ENCODE results near the gene NADSYN1. TPM values are rescaled to one million over a fixed set of nuclear protein-coding genes. Genes with fewer than 3 reads are reported as not detected.

Gene NADSYN1
- total and polyA plus RNA-seq, 2 of the 13 experiments (the other 11 are each of a cell fraction or from before 2014, with no cell fraction given), result 35.7 to 51.5 TPM

DNA sequence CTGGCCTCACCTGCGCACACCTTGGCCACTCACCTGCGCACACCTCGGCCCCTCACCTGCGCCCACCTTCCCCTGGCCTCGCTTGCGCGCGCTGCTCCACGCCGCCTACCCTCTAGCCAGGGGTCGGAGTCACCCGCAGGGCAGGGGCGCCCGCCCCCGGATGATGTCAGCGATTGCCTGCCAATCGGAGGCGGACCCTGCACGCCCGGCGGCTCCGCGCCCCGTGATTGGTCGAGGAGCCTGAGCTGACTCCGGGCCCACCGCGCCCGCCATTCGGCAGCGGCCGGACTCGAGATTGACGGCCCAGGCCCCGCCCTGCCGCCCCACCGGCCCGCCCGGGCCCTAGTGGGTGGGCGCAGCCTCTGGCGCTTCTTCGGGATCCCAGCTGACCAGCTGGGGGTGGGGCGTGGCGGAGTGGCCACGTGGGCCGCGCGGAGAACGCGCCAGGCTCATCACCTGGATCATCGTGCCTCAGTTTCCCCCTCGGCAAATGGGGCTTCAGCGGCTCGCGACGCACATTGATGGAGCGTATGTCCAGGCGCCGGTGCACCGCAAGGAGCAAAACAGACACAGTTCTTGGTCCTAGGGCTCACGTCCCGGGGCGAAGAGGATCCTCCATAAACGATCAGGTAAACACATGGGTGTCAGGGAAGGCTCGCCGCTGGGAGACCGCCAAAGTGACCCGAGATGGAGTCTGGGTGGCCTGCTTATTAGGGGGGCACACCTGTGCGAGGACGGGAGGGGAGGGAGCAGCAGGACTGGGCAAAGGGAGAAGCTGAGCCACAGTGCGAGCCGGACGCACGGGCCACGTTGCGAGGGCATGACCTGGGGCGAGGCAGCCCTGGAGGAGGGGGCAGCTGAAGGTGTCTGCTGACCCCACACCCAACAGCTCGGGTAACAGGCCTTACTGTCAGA is 4.5 kb upstream of the NADSYN1 start, which contains the start of gene DHCR7 (continued):
- no peak for TF ChIP-seq RERE (CRISPR knock-in tag; IDR thresholded peaks at IDR 0.05; ENCODE audit: low read depth)
- TF ChIP-seq, protein P1, sequence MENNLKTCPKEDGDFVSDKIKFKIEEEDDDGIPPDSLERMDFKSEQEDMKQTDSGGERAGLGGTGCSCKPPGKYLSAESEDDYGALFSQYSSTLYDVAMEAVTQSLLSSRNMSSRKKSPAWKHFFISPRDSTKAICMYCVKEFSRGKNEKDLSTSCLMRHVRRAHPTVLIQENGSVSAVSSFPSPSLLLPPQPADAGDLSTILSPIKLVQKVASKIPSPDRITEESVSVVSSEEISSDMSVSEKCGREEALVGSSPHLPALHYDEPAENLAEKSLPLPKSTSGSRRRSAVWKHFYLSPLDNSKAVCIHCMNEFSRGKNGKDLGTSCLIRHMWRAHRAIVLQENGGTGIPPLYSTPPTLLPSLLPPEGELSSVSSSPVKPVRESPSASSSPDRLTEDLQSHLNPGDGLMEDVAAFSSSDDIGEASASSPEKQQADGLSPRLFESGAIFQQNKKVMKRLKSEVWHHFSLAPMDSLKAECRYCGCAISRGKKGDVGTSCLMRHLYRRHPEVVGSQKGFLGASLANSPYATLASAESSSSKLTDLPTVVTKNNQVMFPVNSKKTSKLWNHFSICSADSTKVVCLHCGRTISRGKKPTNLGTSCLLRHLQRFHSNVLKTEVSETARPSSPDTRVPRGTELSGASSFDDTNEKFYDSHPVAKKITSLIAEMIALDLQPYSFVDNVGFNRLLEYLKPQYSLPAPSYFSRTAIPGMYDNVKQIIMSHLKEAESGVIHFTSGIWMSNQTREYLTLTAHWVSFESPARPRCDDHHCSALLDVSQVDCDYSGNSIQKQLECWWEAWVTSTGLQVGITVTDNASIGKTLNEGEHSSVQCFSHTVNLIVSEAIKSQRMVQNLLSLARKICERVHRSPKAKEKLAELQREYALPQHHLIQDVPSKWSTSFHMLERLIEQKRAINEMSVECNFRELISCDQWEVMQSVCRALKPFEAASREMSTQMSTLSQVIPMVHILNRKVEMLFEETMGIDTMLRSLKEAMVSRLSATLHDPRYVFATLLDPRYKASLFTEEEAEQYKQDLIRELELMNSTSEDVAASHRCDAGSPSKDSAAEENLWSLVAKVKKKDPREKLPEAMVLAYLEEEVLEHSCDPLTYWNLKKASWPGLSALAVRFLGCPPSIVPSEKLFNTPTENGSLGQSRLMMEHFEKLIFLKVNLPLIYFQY (CRISPR knock-in tag; IDR thresholded peaks at IDR 0.05; ENCODE audit: borderline replicate concordance), result peak; percentile 48; the same call in 1 of the 2 replicates
- 0 out of 2 replicates have a peak, but pooled peaks have one; percentile 63 for TF ChIP-seq NFATC3 (CRISPR knock-in tag; IDR thresholded peaks at IDR 0.05)
- no peak for TF ChIP-seq ZFP62 (CRISPR knock-in tag; IDR thresholded peaks at IDR 0.05)
- no peak for TF ChIP-seq EEA1 (CRISPR knock-in tag; IDR thresholded peaks at IDR 0.05; ENCODE audit: borderline replicate concordance)
- peak; percentile 19; the same call in 1 of the 2 replicates for TF ChIP-seq ETV5 (CRISPR knock-in tag; IDR thresholded peaks at IDR 0.05; ENCODE audit: borderline replicate concordance)
- TF ChIP-seq ZNF709 (CRISPR knock-in tag; IDR thresholded peaks at IDR 0.05), result no peak; the same call in 1 of the 2 replicates
- no peak for TF ChIP-seq TOE1 (CRISPR knock-in tag; IDR thresholded peaks at IDR 0.05)
- peak; percentile 78; the same call in 1 of the 2 replicates for TF ChIP-seq GATA4 (IDR thresholded peaks at IDR 0.05; ENCODE audit: borderline replicate concordance, low read depth)
- TF ChIP-seq, protein P2, sequence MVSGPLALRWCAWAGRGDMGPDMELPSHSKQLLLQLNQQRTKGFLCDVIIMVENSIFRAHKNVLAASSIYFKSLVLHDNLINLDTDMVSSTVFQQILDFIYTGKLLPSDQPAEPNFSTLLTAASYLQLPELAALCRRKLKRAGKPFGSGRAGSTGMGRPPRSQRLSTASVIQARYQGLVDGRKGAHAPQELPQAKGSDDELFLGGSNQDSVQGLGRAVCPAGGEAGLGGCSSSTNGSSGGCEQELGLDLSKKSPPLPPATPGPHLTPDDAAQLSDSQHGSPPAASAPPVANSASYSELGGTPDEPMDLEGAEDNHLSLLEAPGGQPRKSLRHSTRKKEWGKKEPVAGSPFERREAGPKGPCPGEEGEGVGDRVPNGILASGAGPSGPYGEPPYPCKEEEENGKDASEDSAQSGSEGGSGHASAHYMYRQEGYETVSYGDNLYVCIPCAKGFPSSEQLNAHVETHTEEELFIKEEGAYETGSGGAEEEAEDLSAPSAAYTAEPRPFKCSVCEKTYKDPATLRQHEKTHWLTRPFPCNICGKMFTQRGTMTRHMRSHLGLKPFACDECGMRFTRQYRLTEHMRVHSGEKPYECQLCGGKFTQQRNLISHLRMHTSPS (CRISPR knock-in tag; IDR thresholded peaks at IDR 0.05; ENCODE audit: low read depth), result peak; percentile 20; the same call in 1 of the 2 replicates
- no peak for TF ChIP-seq GPBP1L1 (CRISPR knock-in tag; IDR thresholded peaks at IDR 0.05)
- peak; percentile 67 for TF ChIP-seq ZSCAN25 (CRISPR knock-in tag; IDR thresholded peaks at IDR 0.05)
- peak; percentile 76; the same call in 1 of the 2 replicates for TF ChIP-seq TSC22D2 (CRISPR knock-in tag; IDR thresholded peaks at IDR 0.05; ENCODE audit: borderline replicate concordance)
